Endodermal cell (in vitro differentiated cells): ENCODE measurements around the gene EPB41. TPM values are rescaled to one million over a fixed set of nuclear protein-coding genes. Genes with fewer than 3 reads are reported as not detected.

Source experiments
- DNase-seq: peaks from one replicate; pipeline ENCODE4 v3.0.0-alpha.2; 2017
- H3K27ac ChIP-seq: 2 replicates; pipeline ENCODE4 v1.5.1; 2013; ENCODE audit warnings: mild to moderate bottlenecking, low read depth, low read length, moderate library complexity
- H3K27me3 ChIP-seq: 2 replicates; pipeline ENCODE4 v1.6.1; 2013; ENCODE audit warnings: mild to moderate bottlenecking, low read length, moderate library complexity; ENCODE audit not compliant: insufficient read depth, control insufficient read depth, poor library complexity, severe bottlenecking
- H3K36me3 ChIP-seq: 2 replicates; pipeline ENCODE4 v1.7.0; 2013; ENCODE audit warnings: mild to moderate bottlenecking, low read length, moderate library complexity; ENCODE audit not compliant: control insufficient read depth, insufficient read depth
- H3K4me1 ChIP-seq: one replicate; pipeline ENCODE4 v1.7.0; 2013; ENCODE audit warnings: low read length; ENCODE audit not compliant: control insufficient read depth, insufficient read depth
- H3K4me3 ChIP-seq: 2 replicates; pipeline ENCODE4 v1.5.1; 2013; ENCODE audit warnings: mild to moderate bottlenecking, low read length, moderate library complexity
- H3K9ac ChIP-seq: 2 replicates; pipeline ENCODE4 v1.6.1; 2013; ENCODE audit warnings: mild to moderate bottlenecking, low read length, moderate library complexity; ENCODE audit not compliant: poor library complexity, severe bottlenecking; ENCODE audit errors: extremely low read depth
- H3K9me3 ChIP-seq: 2 replicates; pipeline ENCODE4 v1.6.1; 2013; ENCODE audit warnings: mild to moderate bottlenecking, low read length, moderate library complexity; ENCODE audit not compliant: control insufficient read depth
- H3K27ac Mint-ChIP-seq: 2 replicates; pipeline ENCODE4 v1.8.0; 2020; ENCODE audit warnings: mixed read lengths
- H3K27me3 Mint-ChIP-seq: 2 replicates; pipeline ENCODE4 v1.8.0; 2021; ENCODE audit warnings: mild to moderate bottlenecking, mixed read lengths; ENCODE audit not compliant: insufficient read depth
- H3K36me3 Mint-ChIP-seq: 2 replicates; pipeline ENCODE4 v1.8.0; 2020; ENCODE audit warnings: low read depth, mixed read lengths
- H3K4me1 Mint-ChIP-seq: 2 replicates; pipeline ENCODE4 v1.8.0; 2020; ENCODE audit warnings: mixed read lengths
- H3K4me3 Mint-ChIP-seq: 2 replicates; pipeline ENCODE4 v1.8.0; 2020; ENCODE audit warnings: mild to moderate bottlenecking, moderate library complexity, mixed read lengths
- H3K9me3 Mint-ChIP-seq: 2 replicates; pipeline ENCODE4 v1.8.0; 2020; ENCODE audit warnings: mild to moderate bottlenecking, mixed read lengths
- WGBS, 2 experiments: methylation state at CpG; one replicate each; pipeline versions ENCODE4 v1.1.5 to v1.1.7; 2013; ENCODE audit warnings: missing lambda C conversion rate in 2 of 2, mixed read lengths in 1 of 2; ENCODE audit not compliant: insufficient coverage in 1 of 2, insufficient read length in 1 of 2; 5-methylcytosine and 5-hydroxymethylcytosine counted together
- total RNA-seq, 2 donors: library from RNA; stranded (reverse); fragmentation: NEBNext Ultra II Directional in 1 of 2; extraction: Animal tissue kit (Norgen Biotek cat#: 25700) in 1 of 2; gene quantifications; 2 replicates in 1 of 2; 3 replicates in 1 of 2; pipeline ENCODE4 v1.2.1, GENCODE V29; 2021
- TF ChIP-seq, protein P1 (sequence below): fragments of 200-600 bp; sonication (generic); conservative IDR thresholded peaks from 2 replicates; pipeline ENCODE4 v1.5.0; 2021; ENCODE audit warnings: antibody characterized with exemption, mild to moderate bottlenecking

EPB41 gene
- total RNA-seq, 2 donors from 2014 or later, result 60.3 to 91.0 TPM

DNA sequence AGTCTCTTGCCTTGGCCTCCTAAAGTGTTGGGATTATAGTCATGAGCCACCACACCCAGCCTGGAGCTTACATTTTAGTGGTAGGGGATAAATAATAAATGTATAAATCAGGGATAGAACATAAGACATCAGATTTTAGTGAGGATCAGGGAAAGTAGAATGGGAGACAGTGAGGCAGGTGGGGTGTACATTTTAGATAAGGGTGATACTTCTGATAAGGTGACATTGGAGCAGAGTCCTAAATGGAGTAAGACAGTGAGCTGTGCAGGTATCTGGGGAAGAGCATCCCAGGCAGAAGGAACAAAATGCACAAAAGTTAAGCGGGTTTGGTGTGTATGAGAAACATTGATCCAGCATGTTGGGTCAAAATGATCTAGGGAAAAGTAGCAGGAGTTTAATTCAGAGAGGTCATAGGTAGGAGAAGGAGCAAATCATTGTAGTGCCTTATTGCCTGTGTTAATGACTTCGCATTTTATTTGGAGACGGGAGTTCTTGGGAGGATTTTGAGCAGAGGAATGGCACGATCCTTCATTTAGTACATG is 11.1 kb downstream of the EPB41 start:
- Mint-ChIP-seq H3K4me1 (peaks cover 24% of the 10 kb centered on the region), H3K4me3 (no peak overlapping the region), H3K27me3 (no peaks in the 10 kb centered on the region), H3K36me3 (no peaks in the 10 kb centered on the region), H3K9me3 (no peaks in the 10 kb centered on the region), H3K27ac (no peak overlapping the region)
- Histone ChIP-seq H3K4me3 (no peak overlapping the region), H3K4me1 (peaks cover 10% of the 10 kb centered on the region), H3K9ac (no peak overlapping the region), H3K27ac (no peak overlapping the region), H3K27me3 (no peaks in the 10 kb centered on the region), H3K36me3 (no peaks in the 10 kb centered on the region), H3K9me3 (no peaks in the 10 kb centered on the region)
- DNase-seq, result no peak
- TF ChIP-seq, protein P1, sequence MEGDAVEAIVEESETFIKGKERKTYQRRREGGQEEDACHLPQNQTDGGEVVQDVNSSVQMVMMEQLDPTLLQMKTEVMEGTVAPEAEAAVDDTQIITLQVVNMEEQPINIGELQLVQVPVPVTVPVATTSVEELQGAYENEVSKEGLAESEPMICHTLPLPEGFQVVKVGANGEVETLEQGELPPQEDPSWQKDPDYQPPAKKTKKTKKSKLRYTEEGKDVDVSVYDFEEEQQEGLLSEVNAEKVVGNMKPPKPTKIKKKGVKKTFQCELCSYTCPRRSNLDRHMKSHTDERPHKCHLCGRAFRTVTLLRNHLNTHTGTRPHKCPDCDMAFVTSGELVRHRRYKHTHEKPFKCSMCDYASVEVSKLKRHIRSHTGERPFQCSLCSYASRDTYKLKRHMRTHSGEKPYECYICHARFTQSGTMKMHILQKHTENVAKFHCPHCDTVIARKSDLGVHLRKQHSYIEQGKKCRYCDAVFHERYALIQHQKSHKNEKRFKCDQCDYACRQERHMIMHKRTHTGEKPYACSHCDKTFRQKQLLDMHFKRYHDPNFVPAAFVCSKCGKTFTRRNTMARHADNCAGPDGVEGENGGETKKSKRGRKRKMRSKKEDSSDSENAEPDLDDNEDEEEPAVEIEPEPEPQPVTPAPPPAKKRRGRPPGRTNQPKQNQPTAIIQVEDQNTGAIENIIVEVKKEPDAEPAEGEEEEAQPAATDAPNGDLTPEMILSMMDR, result no peak
- WGBS, 2 experiments, result 97 to 100% methylated on average over 4 of the region's 4 CpGs

DNA sequence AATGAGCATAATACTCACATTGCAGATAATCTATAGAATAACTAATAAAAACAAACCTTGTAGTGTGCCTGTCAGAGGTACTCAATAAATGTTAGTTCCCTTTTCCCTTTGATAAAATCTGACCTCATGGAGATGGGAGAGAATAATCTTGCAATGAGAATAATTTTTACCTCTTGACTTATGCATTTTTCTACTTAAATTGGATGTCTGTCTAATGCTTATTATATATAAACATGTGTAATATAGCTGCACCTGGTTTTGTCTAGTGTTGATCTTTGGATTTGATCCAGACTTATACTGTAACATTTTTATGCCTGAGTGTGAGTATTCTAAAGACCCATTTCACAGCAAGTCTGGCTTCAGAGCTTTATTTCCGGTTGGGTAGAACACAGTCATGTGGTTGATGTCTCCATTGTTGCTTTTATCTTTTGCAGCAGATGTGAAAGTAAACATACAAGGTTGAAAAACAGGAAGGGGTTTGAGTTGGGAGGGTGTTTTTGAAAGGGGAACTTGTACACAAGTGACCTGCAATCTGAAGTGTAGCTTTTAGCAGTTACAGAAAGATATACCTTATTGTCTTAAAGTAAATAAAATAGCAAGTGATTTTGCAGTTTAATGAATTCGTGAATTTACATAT is 12.4 kb downstream of the EPB41 start:
- no peaks in the 10 kb centered on the region for H3K27me3 Mint-ChIP-seq
- peak overlapping the region; percentile 82 for H3K27ac ChIP-seq
- TF ChIP-seq, protein P1, result no peak
- no peak overlapping the region for H3K4me3 Mint-ChIP-seq
- H3K36me3 ChIP-seq, result no peaks in the 10 kb centered on the region
- no peak overlapping the region for H3K4me3 ChIP-seq
- H3K9me3 ChIP-seq, result no peaks in the 10 kb centered on the region
- H3K27ac Mint-ChIP-seq, result peak overlapping the region; percentile 78
- H3K9me3 Mint-ChIP-seq, result no peaks in the 10 kb centered on the region
- DNase-seq, result no peak
- WGBS, 2 experiments, result 48 to 50% methylated on average over 2 of the region's 2 CpGs
- peak overlapping the region; percentile 21 for H3K9ac ChIP-seq
- H3K4me1 Mint-ChIP-seq, result peaks cover 24% of the 10 kb centered on the region
- peaks cover 10% of the 10 kb centered on the region for H3K4me1 ChIP-seq
- H3K36me3 Mint-ChIP-seq, result no peaks in the 10 kb centered on the region
- no peaks in the 10 kb centered on the region for H3K27me3 ChIP-seq

DNA sequence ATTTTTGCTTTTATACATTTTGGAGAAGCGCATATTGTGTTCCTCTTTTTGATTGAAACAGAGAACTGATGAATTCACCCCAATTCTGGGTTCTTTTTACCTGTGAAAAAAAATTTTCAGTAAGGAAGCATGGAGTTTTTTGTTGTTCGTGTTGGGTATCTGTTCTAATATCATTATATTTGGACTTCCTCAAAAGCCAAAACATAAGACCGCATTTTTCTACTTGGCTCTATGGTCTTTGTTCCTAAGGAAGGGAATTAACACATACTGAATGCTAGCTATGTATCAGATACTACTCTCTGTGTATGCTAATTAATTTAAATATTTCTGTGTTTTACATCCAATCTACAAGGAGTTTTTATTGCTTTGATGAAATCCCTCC is 12.9 kb downstream of the EPB41 start:
- TF ChIP-seq, protein P1, result no peak
- peak overlapping the region; percentile 12 for H3K4me3 ChIP-seq
- no peak for DNase-seq
- H3K27ac ChIP-seq, result peak overlapping the region; percentile 82
- H3K27me3 ChIP-seq, result no peaks in the 10 kb centered on the region
- Mint-ChIP-seq H3K9me3 (no peaks in the 10 kb centered on the region), H3K36me3 (no peaks in the 10 kb centered on the region), H3K27ac (peak overlapping the region; percentile 76), H3K27me3 (no peaks in the 10 kb centered on the region), H3K4me1 (peaks cover 24% of the 10 kb centered on the region), H3K4me3 (no peak overlapping the region)
- peaks cover 10% of the 10 kb centered on the region for H3K4me1 ChIP-seq
- peak overlapping the region; percentile 21 for H3K9ac ChIP-seq
- 88 to 100% methylated on average over 1 to 3 of the region's 3 CpGs for WGBS, 2 experiments
- no peaks in the 10 kb centered on the region for H3K36me3 ChIP-seq
- no peaks in the 10 kb centered on the region for H3K9me3 ChIP-seq
